ENCODE measurements around the gene SHC4. TPM values are rescaled to one million over a fixed set of nuclear protein-coding genes. Genes with fewer than 3 reads are reported as not detected.

The SHC4 gene
- total RNA-seq, 1 experiment from 2014 or later = not detected

DNA sequence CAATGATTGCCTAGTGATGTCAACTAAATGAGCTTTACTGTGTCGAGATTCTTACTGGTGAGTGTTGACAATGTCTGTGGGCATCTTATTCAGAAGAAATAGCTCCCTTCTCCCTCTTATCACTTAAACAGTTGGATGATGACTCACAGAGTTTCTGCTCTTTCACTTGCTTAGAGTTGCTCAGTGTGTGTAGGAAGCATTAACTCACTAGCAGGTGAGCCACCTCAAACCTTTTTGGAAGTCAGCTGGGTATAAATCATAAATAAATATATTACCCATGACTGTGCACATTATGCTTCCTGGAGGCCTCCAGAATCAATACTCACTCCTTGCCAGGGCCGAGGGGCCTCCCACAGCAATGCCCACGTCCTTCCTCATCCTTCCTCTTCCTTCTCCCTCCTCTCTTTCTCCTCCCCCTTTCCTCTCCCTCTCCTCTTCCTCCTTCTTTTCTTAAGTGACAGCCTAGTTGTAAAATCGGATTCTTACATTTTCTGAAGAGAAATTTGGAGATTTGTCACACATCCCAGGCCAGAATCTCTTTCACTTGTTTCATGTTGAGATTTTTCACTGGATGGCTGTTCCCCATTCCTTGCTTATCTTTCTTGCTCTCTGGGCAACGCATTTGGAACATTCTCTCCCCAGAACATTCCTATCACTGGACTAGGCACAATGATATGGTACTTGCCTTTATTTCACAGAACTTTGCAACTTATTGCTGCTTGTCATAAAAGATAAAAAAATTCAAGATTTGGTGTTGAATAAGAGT lies 17.5 kb downstream of the SHC4 start:
- Histone ChIP-seq H3K9me3 (no peaks in the 10 kb centered on the region), H3K4me1 (peaks cover 13% of the 10 kb centered on the region; the same call in 1 of the 2 replicates), H3K27me3 (replicated peaks; ENCODE audit: control insufficient read depth, insufficient read depth, low read length) (no peaks in the 10 kb centered on the region), H3K36me3 (ENCODE audit: control insufficient read depth, insufficient read depth, low read length) (no peaks in the 10 kb centered on the region), H3K4me3 (ENCODE audit: low read depth, low read length) (no peak overlapping the region)
- intact Hi-C loops (cut with micrococcal nuclease; ENCODE audit: unreplicated experiment) = no loop called here
- BruUV-seq (replicated peaks) = no TSS peak
- CTCF ChIA-PET = no interaction called here
- POLR2A ChIA-PET = no interaction called here
- no peak for DNase-seq
- no peak overlapping the region for H3K4me3 Mint-ChIP-seq (ENCODE audit: unreplicated experiment)
- TF ChIP-seq, protein P1, sequence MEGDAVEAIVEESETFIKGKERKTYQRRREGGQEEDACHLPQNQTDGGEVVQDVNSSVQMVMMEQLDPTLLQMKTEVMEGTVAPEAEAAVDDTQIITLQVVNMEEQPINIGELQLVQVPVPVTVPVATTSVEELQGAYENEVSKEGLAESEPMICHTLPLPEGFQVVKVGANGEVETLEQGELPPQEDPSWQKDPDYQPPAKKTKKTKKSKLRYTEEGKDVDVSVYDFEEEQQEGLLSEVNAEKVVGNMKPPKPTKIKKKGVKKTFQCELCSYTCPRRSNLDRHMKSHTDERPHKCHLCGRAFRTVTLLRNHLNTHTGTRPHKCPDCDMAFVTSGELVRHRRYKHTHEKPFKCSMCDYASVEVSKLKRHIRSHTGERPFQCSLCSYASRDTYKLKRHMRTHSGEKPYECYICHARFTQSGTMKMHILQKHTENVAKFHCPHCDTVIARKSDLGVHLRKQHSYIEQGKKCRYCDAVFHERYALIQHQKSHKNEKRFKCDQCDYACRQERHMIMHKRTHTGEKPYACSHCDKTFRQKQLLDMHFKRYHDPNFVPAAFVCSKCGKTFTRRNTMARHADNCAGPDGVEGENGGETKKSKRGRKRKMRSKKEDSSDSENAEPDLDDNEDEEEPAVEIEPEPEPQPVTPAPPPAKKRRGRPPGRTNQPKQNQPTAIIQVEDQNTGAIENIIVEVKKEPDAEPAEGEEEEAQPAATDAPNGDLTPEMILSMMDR (IDR thresholded peaks at IDR 0.05; ENCODE audit: insufficient read depth in 1 of 2, low read depth in 1 of 2, low read length in 1 of 2, severe bottlenecking in 1 of 2, unreplicated experiment in 1 of 2) = no peak
- peaks cover 13% of the 10 kb centered on the region for H3K4me1 Mint-ChIP-seq (ENCODE audit: low read depth, unreplicated experiment)
- no peaks in the 10 kb centered on the region for H3K36me3 Mint-ChIP-seq (ENCODE audit: insufficient read depth, unreplicated experiment)
- H3K27ac Mint-ChIP-seq (ENCODE audit: unreplicated experiment) = no peak overlapping the region
- H3K9me3 Mint-ChIP-seq (ENCODE audit: unreplicated experiment) = no peaks in the 10 kb centered on the region
- peaks cover 2% of the 10 kb centered on the region for H3K27me3 Mint-ChIP-seq (ENCODE audit: insufficient read depth, unreplicated experiment)

DNA sequence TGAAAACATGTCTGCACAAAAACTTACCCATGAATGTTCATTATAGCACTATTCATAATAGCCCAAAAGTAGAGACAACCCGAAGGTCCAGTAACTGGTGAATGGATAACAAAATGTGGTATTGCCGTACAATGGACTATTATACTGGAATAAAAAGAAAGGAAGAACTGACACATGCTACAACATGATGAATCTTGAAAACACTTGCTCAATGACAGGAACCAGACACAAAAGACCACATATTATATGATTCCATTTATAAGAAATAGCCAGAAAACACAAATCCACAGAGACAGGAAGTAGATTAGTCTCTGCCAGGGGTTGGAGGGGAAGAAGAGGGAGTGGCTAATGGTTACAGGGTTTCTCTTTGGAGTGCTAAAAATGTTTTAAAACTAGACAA lies 18.3 kb downstream of the SHC4 start:
- H3K36me3 ChIP-seq (ENCODE audit: control insufficient read depth, insufficient read depth, low read length) = no peaks in the 10 kb centered on the region
- H3K36me3 Mint-ChIP-seq (ENCODE audit: insufficient read depth, unreplicated experiment) = no peaks in the 10 kb centered on the region
- ChIA-PET POLR2A (no interaction called here), CTCF (no interaction called here)
- intact Hi-C loops (cut with micrococcal nuclease; ENCODE audit: unreplicated experiment) = no loop called here
- H3K4me1 ChIP-seq = peaks cover 13% of the 10 kb centered on the region; the same call in 1 of the 2 replicates
- no peak overlapping the region for H3K4me3 ChIP-seq (ENCODE audit: low read depth, low read length)
- peaks cover 13% of the 10 kb centered on the region for H3K4me1 Mint-ChIP-seq (ENCODE audit: low read depth, unreplicated experiment)
- H3K27me3 ChIP-seq (replicated peaks; ENCODE audit: control insufficient read depth, insufficient read depth, low read length) = no peaks in the 10 kb centered on the region
- H3K9me3 ChIP-seq = no peaks in the 10 kb centered on the region
- H3K27me3 Mint-ChIP-seq (ENCODE audit: insufficient read depth, unreplicated experiment) = no peaks in the 10 kb centered on the region
- H3K4me3 Mint-ChIP-seq (ENCODE audit: unreplicated experiment) = no peak overlapping the region
- DNase-seq = no peak
- BruUV-seq (replicated peaks) = no TSS peak
- H3K9me3 Mint-ChIP-seq (ENCODE audit: unreplicated experiment) = no peaks in the 10 kb centered on the region
- H3K27ac Mint-ChIP-seq (ENCODE audit: unreplicated experiment) = no peak overlapping the region
- TF ChIP-seq, protein P1 (IDR thresholded peaks at IDR 0.05; ENCODE audit: insufficient read depth in 1 of 2, low read depth in 1 of 2, low read length in 1 of 2, severe bottlenecking in 1 of 2, unreplicated experiment in 1 of 2) = no peak

DNA sequence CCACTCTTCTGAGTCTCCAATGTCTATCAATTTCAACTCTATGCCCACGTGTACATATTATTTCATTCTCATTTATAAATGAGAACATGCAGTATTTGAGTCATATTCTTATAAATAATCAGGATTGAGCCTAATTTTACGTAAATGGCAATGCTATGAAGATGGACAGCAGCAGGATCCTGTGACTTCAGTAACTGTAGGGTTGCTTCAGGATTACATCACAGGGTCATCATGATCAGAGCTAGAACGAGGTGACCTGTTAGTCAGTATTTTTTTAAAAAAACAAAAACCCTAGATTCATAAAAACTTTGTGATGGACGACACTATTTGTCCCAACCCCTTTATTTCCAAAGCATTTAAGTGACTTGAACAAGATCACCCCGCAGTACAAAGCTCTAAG lies 21.8 kb downstream of the SHC4 start:
- ChIA-PET CTCF (no interaction called here), POLR2A (no interaction called here)
- Mint-ChIP-seq H3K36me3 (ENCODE audit: insufficient read depth, unreplicated experiment) (no peaks in the 10 kb centered on the region), H3K4me1 (ENCODE audit: low read depth, unreplicated experiment) (peaks cover 13% of the 10 kb centered on the region), H3K27me3 (ENCODE audit: insufficient read depth, unreplicated experiment) (no peaks in the 10 kb centered on the region), H3K27ac (ENCODE audit: unreplicated experiment) (no peak overlapping the region), H3K4me3 (ENCODE audit: unreplicated experiment) (no peak overlapping the region), H3K9me3 (ENCODE audit: unreplicated experiment) (no peaks in the 10 kb centered on the region)
- intact Hi-C loops (cut with micrococcal nuclease; ENCODE audit: unreplicated experiment) = no loop called here
- H3K36me3 ChIP-seq (ENCODE audit: control insufficient read depth, insufficient read depth, low read length) = no peaks in the 10 kb centered on the region
- no TSS peak for BruUV-seq (replicated peaks)
- DNase-seq = no peak
- peaks cover 13% of the 10 kb centered on the region; the same call in 1 of the 2 replicates for H3K4me1 ChIP-seq
- H3K4me3 ChIP-seq (ENCODE audit: low read depth, low read length) = no peak overlapping the region
- no peaks in the 10 kb centered on the region for H3K9me3 ChIP-seq
- H3K27me3 ChIP-seq (replicated peaks; ENCODE audit: control insufficient read depth, insufficient read depth, low read length) = no peaks in the 10 kb centered on the region
- TF ChIP-seq, protein P1 (IDR thresholded peaks at IDR 0.05; ENCODE audit: insufficient read depth in 1 of 2, low read depth in 1 of 2, low read length in 1 of 2, severe bottlenecking in 1 of 2, unreplicated experiment in 1 of 2) = no peak
